GM04503 (cell line): ENCODE measurements around the gene SACS.
"Not testable (repeated sequence)": the region's sequence is repeated elsewhere in the genome, so short reads cannot be mapped to it uniquely, and the experiment has no call there.

ENCODE experiments used
- DNase-seq: peaks from one replicate; pipeline ENCODE4 v3.0.0-alpha.2; 2012; ENCODE audit warnings: low read depth

Gene SACS

GRCh38 chr13:23453132-23453531 is 19.6 kb upstream of the SACS start:
- no peak for DNase-seq

GRCh38 chr13:23450340-23451046 is 17.0 kb upstream of the SACS start:
- no peak for DNase-seq

- no peak for DNase-seq
Measured at GRCh38 chr13:23449398-23450162, 16.1 kb upstream of the SACS start.

- peak; percentile 60 for DNase-seq
Measured at GRCh38 chr13:23447927-23448326, 14.4 kb upstream of the SACS start.

- no peak for DNase-seq
Measured at GRCh38 chr13:23445794-23446193, 12.3 kb upstream of the SACS start.

GRCh38 chr13:23443878-23444277 is 10.4 kb upstream of the SACS start:
- no peak for DNase-seq

- no peak for DNase-seq
Measured at GRCh38 chr13:23443110-23443509, 9.6 kb upstream of the SACS start.

GRCh38 chr13:23440821-23441618 is 7.5 kb upstream of the SACS start:
- DNase-seq, result no peak

GRCh38 chr13:23440324-23440723 is 6.8 kb upstream of the SACS start:
- not testable (repeated sequence) for DNase-seq

GRCh38 chr13:23437916-23438315 is 4.4 kb upstream of the SACS start:
- no peak for DNase-seq

GRCh38 chr13:23436680-23437079 is 3.2 kb upstream of the SACS start:
- DNase-seq, result no peak

GRCh38 chr13:23434491-23434890 is 989 bp upstream of the SACS start:
- DNase-seq, result no peak

GRCh38 chr13:23432626-23433025 is 876 bp downstream of the SACS start:
- no peak for DNase-seq

- DNase-seq, result no peak
Measured at GRCh38 chr13:23430664-23431063, 2.8 kb downstream of the SACS start.

- no peak for DNase-seq
Measured at GRCh38 chr13:23427881-23428528, 5.5 kb downstream of the SACS start.

GRCh38 chr13:23427342-23427843 is 6.1 kb downstream of the SACS start:
- peak; percentile 93 for DNase-seq

GRCh38 chr13:23421596-23421995 is 11.9 kb downstream of the SACS start:
- DNase-seq, result no peak

GRCh38 chr13:23418776-23419683 is 14.5 kb downstream of the SACS start:
- no peak for DNase-seq

- DNase-seq, result no peak
Measured at GRCh38 chr13:23414682-23415081, 18.8 kb downstream of the SACS start.

- DNase-seq, result no peak
Measured at GRCh38 chr13:23411706-23412105, 21.8 kb downstream of the SACS start.

GRCh38 chr13:23411220-23411619 is 22.3 kb downstream of the SACS start:
- DNase-seq, result no peak
